ENCODE data around the gene NSMF.

DNA sequence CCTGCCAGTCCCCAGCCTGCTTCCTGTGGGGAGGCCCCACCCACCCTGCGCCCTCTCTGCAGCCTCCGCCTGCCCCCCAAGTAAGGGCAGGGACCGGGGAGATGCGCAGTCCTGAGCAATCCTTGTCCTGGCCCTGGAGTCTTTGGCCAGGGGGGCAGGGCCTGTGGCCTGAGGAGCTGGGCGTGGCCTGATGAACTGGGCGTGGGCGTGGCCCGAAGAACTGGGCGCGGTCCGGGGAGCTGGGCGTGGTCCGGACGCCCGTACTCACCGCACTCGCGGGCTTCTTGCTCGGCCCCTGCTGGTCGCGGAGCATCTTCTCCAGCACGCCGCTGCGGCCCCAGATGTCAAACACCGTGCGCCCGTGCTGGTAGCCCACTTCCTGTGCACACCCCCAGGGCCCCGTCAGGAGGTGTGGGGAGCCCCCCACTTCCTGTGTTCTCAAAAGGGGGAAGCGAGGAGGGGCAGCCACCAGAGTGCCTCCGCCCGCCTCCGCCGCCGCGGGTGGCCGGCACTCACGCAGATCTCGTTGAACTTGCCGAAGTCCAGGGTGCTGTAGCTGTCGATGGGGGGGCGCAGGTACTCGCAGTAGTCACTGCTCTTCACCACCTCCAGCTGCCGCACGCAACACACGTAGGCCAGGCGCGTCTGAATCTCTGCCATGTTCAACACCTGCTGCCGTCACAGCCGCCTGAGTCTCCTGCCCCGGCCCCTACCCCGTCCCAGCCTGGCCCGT is 2.7 kb upstream of the NSMF start:
- TF ChIP-seq, protein P1, sequence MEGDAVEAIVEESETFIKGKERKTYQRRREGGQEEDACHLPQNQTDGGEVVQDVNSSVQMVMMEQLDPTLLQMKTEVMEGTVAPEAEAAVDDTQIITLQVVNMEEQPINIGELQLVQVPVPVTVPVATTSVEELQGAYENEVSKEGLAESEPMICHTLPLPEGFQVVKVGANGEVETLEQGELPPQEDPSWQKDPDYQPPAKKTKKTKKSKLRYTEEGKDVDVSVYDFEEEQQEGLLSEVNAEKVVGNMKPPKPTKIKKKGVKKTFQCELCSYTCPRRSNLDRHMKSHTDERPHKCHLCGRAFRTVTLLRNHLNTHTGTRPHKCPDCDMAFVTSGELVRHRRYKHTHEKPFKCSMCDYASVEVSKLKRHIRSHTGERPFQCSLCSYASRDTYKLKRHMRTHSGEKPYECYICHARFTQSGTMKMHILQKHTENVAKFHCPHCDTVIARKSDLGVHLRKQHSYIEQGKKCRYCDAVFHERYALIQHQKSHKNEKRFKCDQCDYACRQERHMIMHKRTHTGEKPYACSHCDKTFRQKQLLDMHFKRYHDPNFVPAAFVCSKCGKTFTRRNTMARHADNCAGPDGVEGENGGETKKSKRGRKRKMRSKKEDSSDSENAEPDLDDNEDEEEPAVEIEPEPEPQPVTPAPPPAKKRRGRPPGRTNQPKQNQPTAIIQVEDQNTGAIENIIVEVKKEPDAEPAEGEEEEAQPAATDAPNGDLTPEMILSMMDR (conservative IDR thresholded peaks at IDR 0.05; ENCODE audit: low read depth, low read length), result no peak
- TF ChIP-seq POLR2A (IDR thresholded peaks at IDR 0.05; ENCODE audit: low read depth, low read length) (no peak), NFE2L2 (IDR thresholded peaks at IDR 0.05; ENCODE audit: low read depth, low read length) (no peak), MAFK (IDR thresholded peaks at IDR 0.05; ENCODE audit: low read depth, low read length) (no peak), CEBPB (IDR thresholded peaks at IDR 0.05; ENCODE audit: low read depth, low read length) (no peak), MAZ (IDR thresholded peaks at IDR 0.05; ENCODE audit: borderline replicate concordance, low read depth, low read length) (no peak)
- TF ChIP-seq, protein P2, sequence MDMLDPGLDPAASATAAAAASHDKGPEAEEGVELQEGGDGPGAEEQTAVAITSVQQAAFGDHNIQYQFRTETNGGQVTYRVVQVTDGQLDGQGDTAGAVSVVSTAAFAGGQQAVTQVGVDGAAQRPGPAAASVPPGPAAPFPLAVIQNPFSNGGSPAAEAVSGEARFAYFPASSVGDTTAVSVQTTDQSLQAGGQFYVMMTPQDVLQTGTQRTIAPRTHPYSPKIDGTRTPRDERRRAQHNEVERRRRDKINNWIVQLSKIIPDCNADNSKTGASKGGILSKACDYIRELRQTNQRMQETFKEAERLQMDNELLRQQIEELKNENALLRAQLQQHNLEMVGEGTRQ (IDR thresholded peaks at IDR 0.05; ENCODE audit: low read depth, low read length), result no peak

Measured in IMR-90 (cell line).